GM19240 (cell line): ENCODE measurements around the gene KLHL22.
"Not testable (repeated sequence)": the region's sequence is repeated elsewhere in the genome, so short reads cannot be mapped to it uniquely, and the experiment has no call there.

Experiments
- DNase-seq: peaks from one replicate; pipeline ENCODE4 v3.0.0; 2011; ENCODE audit warnings: low spot score; ENCODE audit not compliant: insufficient read length

Gene KLHL22

GRCh38 chr22:20402960-20403778 lies 92.4 kb downstream of the KLHL22 start:
- DNase-seq, result no peak

- no peak for DNase-seq
These were observed 94.1 kb downstream of the KLHL22 start for GRCh38 chr22:20401376-20402014.

- DNase-seq, result no peak
These were observed 94.8 kb downstream of the KLHL22 start for GRCh38 chr22:20400606-20401375.

GRCh38 chr22:20399866-20400605 lies 95.6 kb downstream of the KLHL22 start:
- DNase-seq, result no peak

- DNase-seq, result no peak
These were observed 97.2 kb downstream of the KLHL22 start for GRCh38 chr22:20398420-20398819.

- no peak for DNase-seq
These were observed 98.1 kb downstream of the KLHL22 start for GRCh38 chr22:20397498-20397897.

GRCh38 chr22:20396639-20397038 lies 99.0 kb downstream of the KLHL22 start:
- no peak for DNase-seq

GRCh38 chr22:20395907-20396287 lies 99.7 kb downstream of the KLHL22 start:
- no peak for DNase-seq

GRCh38 chr22:20395181-20395906 lies 100.3 kb downstream of the KLHL22 start:
- DNase-seq, result no peak

- DNase-seq, result peak; percentile 52
These were observed 101.7 kb downstream of the KLHL22 start, which contains the start of gene ZNF74 for GRCh38 chr22:20393705-20394476. Gene ZNF74, plus strand, starts transcription at chr22:20394151. Its CDS starts 478 bp downstream, at chr22:20394629.

GRCh38 chr22:20392983-20393704 lies 102.5 kb downstream of the KLHL22 start:
- no peak for DNase-seq

- DNase-seq, result not testable (repeated sequence)
These were observed 103.2 kb downstream of the KLHL22 start for GRCh38 chr22:20392365-20392881.
